ENCODE results near the gene TFEB. TPM values are rescaled to one million over a fixed set of nuclear protein-coding genes. Genes with fewer than 3 reads are reported as not detected.

TFEB gene
- total RNA-seq, 4 donors from 2014 or later, result 19.0 to 23.3 (median 21.6) TPM

GRCh38 chr6:41642960-41643898 is 92.2 kb downstream of the TFEB start:
- no peak for TF ChIP-seq EP300 (IDR thresholded peaks at IDR 0.05)
- TF ChIP-seq POLR2A (IDR thresholded peaks at IDR 0.05), result no peak
- TF ChIP-seq CTCF (IDR thresholded peaks at IDR 0.05), result no peak
- TF ChIP-seq POLR2AphosphoS5 (IDR thresholded peaks at IDR 0.05), result no peak
- 72% methylated on average over 10 of the region's 10 CpGs for WGBS
- H3K4me1 ChIP-seq, result peaks cover 20% of the 10 kb centered on the region
- peak in 1 of 2 donors; percentile 31 for DNase-seq (ENCODE audit: low spot score in 2 of 2)
- no peaks in the 10 kb centered on the region for H3K36me3 ChIP-seq
- H3K27ac ChIP-seq, result no peak overlapping the region
- peaks cover 10% of the 10 kb centered on the region for H3K27me3 ChIP-seq
- no peak overlapping the region for H3K4me3 ChIP-seq
- no peaks in the 10 kb centered on the region for H3K9me3 ChIP-seq

- Histone ChIP-seq H3K4me3 (no peak overlapping the region), H3K27ac (no peak overlapping the region), H3K9me3 (no peaks in the 10 kb centered on the region), H3K36me3 (no peaks in the 10 kb centered on the region), H3K27me3 (peaks cover 19% of the 10 kb centered on the region), H3K4me1 (peaks cover 29% of the 10 kb centered on the region)
- 79% methylated on average over 11 of the region's 11 CpGs for WGBS
- TF ChIP-seq CTCF (IDR thresholded peaks at IDR 0.05) (no peak), POLR2A (IDR thresholded peaks at IDR 0.05) (no peak), EP300 (IDR thresholded peaks at IDR 0.05) (no peak), POLR2AphosphoS5 (IDR thresholded peaks at IDR 0.05) (no peak)
- no peak for DNase-seq (ENCODE audit: low spot score in 2 of 2)
Measured at GRCh38 chr6:41642090-41642959, 93.1 kb downstream of the TFEB start.

GRCh38 chr6:41641352-41641925 is 94.0 kb downstream of the TFEB start:
- Histone ChIP-seq H3K27me3 (peaks cover 26% of the 10 kb centered on the region), H3K9me3 (no peaks in the 10 kb centered on the region), H3K36me3 (no peaks in the 10 kb centered on the region), H3K4me3 (no peak overlapping the region), H3K4me1 (peaks cover 37% of the 10 kb centered on the region), H3K27ac (no peak overlapping the region)
- DNase-seq (ENCODE audit: low spot score in 2 of 2), result no peak
- WGBS, result 93% methylated on average over 9 of the region's 9 CpGs
- no peak for TF ChIP-seq POLR2A (IDR thresholded peaks at IDR 0.05)
- TF ChIP-seq CTCF (IDR thresholded peaks at IDR 0.05), result no peak
- no peak for TF ChIP-seq POLR2AphosphoS5 (IDR thresholded peaks at IDR 0.05)
- TF ChIP-seq EP300 (IDR thresholded peaks at IDR 0.05), result no peak

- H3K4me3 ChIP-seq, result no peak overlapping the region
- no peak for TF ChIP-seq POLR2AphosphoS5 (IDR thresholded peaks at IDR 0.05)
- no peak for TF ChIP-seq EP300 (IDR thresholded peaks at IDR 0.05)
- no peak for TF ChIP-seq POLR2A (IDR thresholded peaks at IDR 0.05)
- TF ChIP-seq CTCF (IDR thresholded peaks at IDR 0.05), result no peak
- no peaks in the 10 kb centered on the region for H3K36me3 ChIP-seq
- no peak for DNase-seq (ENCODE audit: low spot score in 2 of 2)
- H3K4me1 ChIP-seq, result peaks cover 47% of the 10 kb centered on the region
- peaks cover 26% of the 10 kb centered on the region for H3K27me3 ChIP-seq
- 81% methylated on average over 5 of the region's 7 CpGs for WGBS
- no peaks in the 10 kb centered on the region for H3K9me3 ChIP-seq
- no peak overlapping the region for H3K27ac ChIP-seq
Measured at GRCh38 chr6:41640426-41640825, 95.0 kb downstream of the TFEB start.
